ENCODE measurements around the gene SLC33A1. TPM values are rescaled to one million over a fixed set of nuclear protein-coding genes. Genes with fewer than 3 reads are reported as not detected.

SLC33A1 gene
- total and polyA plus RNA-seq, 2 of the 8 experiments (the other 6 are each of a cell fraction or from before 2014, with no cell fraction given) = 15.6 to 24.2 TPM

DNA sequence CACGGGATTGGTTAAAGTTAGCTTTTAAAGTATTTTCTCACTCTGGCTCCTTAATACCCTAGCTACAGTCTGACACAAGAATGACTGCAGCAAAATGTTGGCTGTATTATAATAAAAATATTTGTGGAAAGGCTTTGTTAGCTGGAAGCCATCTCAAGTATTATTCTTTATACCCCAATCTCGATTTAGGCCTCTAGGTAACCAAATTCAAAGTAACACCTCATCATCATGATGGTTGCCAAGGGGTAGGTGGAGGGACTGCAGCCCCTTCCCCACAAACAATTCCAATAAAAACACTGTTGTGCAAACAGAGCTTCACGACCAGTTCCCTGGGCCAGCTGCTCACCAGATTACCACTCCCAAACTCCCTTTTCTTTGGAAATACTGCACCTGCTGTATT lies 15.5 kb upstream of the SLC33A1 start:
- peak overlapping the region; percentile 25 to 61 (median 48); a peak in 6 of 7 replicates for H3K9ac ChIP-seq (replicated peaks in 1 of 4; ENCODE audit: extremely low read depth in 1 of 4, low read depth in 3 of 4, low read length in 3 of 4)
- H2BK5ac ChIP-seq (ENCODE audit: low read depth, low read length) = no peak overlapping the region
- WGBS, 2 experiments (ENCODE audit: extremely low coverage in 1 of 2, insufficient coverage in 1 of 2, insufficient read length in 1 of 2, insufficient replicate concordance in 2 of 2, low coverage in 1 of 2, low lambda C conversion rate in 2 of 2, missing lambda C conversion rate in 1 of 2) = 55% methylated on average over 3 of the region's 3 CpGs; no CpG with 5 or more reads in 1 of the 2 experiments
- peaks cover 6% of the 10 kb centered on the region for H3K23me2 ChIP-seq (ENCODE audit: low read depth, low read length)
- peaks cover 2% of the 10 kb centered on the region; the same call in 1 of the 2 replicates for H3K79me1 ChIP-seq (ENCODE audit: low read depth, low read length)
- H3K4me3 ChIP-seq (ENCODE audit: extremely low read depth in 1 of 4, insufficient read depth in 2 of 4, low read depth in 3 of 4, low read length in 4 of 4) = peak overlapping the region; percentile 34 to 59 (median 48); a peak in 7 of 8 replicates
- H3K79me2 ChIP-seq (ENCODE audit: control insufficient read depth in 1 of 2, insufficient read depth in 2 of 2, low read length in 2 of 2) = peaks cover 13 to 36% of the 10 kb centered on the region in 2 experiments
- H4K20me1 ChIP-seq (replicated peaks in 1 of 2; ENCODE audit: control insufficient read depth in 1 of 2, insufficient read depth in 2 of 2, low read length in 2 of 2) = peaks cover 5 to 6% of the 10 kb centered on the region in 2 experiments
- H3K9me3 ChIP-seq (ENCODE audit: insufficient read depth in 2 of 2, low read depth in 1 of 2, low read length in 1 of 2) = no peaks in the 10 kb centered on the region
- H3K27ac ChIP-seq (ENCODE audit: low read depth, low read length) = peak overlapping the region; percentile 67; the same call in 1 of the 2 replicates
- CTCF ChIA-PET (ENCODE audit: partially characterized antibody) = interaction anchor here (0.7 to 2.5 kb wide), 12 partner anchors 12 to 513 kb away, joined by 3 to 16 read pairs (median 3); partner anchors contain the start of genes C3orf33 and SLC33A1
- peak overlapping the region; percentile 65 to 72 for H3K4me2 ChIP-seq (ENCODE audit: insufficient read depth in 1 of 2, low read depth in 2 of 2, low read length in 2 of 2)
- no peak overlapping the region for H3K4ac ChIP-seq (replicated peaks; ENCODE audit: insufficient read length, low read depth, low read length)
- H3K23ac ChIP-seq (ENCODE audit: insufficient read length) = no peak overlapping the region
- peak overlapping the region; percentile 75; the same call in 1 of the 2 replicates for H3K18ac ChIP-seq (ENCODE audit: extremely low read depth, low read length)
- H3K56ac ChIP-seq (replicated peaks; ENCODE audit: insufficient read length, low read depth, low read length) = no peak overlapping the region
- H4K8ac ChIP-seq (ENCODE audit: extremely low read depth, insufficient read depth, low read length) = peak overlapping the region; percentile 62; the same call in 1 of the 2 replicates
- H4K91ac ChIP-seq (replicated peaks; ENCODE audit: insufficient read length, low read length) = no peak overlapping the region
- no peak overlapping the region for H2BK120ac ChIP-seq (replicated peaks; ENCODE audit: low read depth, low read length)
- H3K14ac ChIP-seq (ENCODE audit: insufficient read length) = no peak overlapping the region
- peak overlapping the region; percentile 63 for H4K5ac ChIP-seq (ENCODE audit: insufficient read length, low read depth, low read length)
- H2AK5ac ChIP-seq (ENCODE audit: low read depth, low read length) = no peak overlapping the region
- no peak overlapping the region for H2BK12ac ChIP-seq (ENCODE audit: low read depth, low read length)
- H2BK15ac ChIP-seq (ENCODE audit: low read length) = no peak overlapping the region
- H2BK20ac ChIP-seq (ENCODE audit: low read length) = no peak overlapping the region
- POLR2A ChIA-PET (ENCODE audit: partially characterized antibody) = interaction anchor here (0.8 to 3.6 kb wide), 7 partner anchors 8 to 63 kb away, joined by 3 to 27 read pairs (median 4); partner anchors contain the start of genes C3orf33 and SLC33A1
- H3K36me3 ChIP-seq (ENCODE audit: control insufficient read depth in 2 of 4, insufficient read depth in 4 of 4, low read length in 3 of 4) = no peaks in the 10 kb centered on the region
- FAIRE-seq = no peak
- peak overlapping the region; percentile 68; the same call in 1 of the 2 replicates for H2AFZ ChIP-seq (ENCODE audit: low read length)
- H3K27me3 ChIP-seq (replicated peaks in 1 of 4; ENCODE audit: control insufficient read depth in 3 of 4, extremely low read depth in 1 of 4, insufficient read depth in 3 of 4, low read length in 3 of 4) = no peaks in the 10 kb centered on the region
- peaks cover 0 to 5% (median 2%) of the 10 kb centered on the region in 4 experiments; a peak in 2 of 7 replicates for H3K4me1 ChIP-seq (replicated peaks in 1 of 4; ENCODE audit: control insufficient read depth in 3 of 4, insufficient read depth in 4 of 4, low read length in 3 of 4)
- DNase-seq (ENCODE audit: low read depth in 1 of 2, low spot score in 2 of 2) = no peak
- TF ChIP-seq, protein P1, sequence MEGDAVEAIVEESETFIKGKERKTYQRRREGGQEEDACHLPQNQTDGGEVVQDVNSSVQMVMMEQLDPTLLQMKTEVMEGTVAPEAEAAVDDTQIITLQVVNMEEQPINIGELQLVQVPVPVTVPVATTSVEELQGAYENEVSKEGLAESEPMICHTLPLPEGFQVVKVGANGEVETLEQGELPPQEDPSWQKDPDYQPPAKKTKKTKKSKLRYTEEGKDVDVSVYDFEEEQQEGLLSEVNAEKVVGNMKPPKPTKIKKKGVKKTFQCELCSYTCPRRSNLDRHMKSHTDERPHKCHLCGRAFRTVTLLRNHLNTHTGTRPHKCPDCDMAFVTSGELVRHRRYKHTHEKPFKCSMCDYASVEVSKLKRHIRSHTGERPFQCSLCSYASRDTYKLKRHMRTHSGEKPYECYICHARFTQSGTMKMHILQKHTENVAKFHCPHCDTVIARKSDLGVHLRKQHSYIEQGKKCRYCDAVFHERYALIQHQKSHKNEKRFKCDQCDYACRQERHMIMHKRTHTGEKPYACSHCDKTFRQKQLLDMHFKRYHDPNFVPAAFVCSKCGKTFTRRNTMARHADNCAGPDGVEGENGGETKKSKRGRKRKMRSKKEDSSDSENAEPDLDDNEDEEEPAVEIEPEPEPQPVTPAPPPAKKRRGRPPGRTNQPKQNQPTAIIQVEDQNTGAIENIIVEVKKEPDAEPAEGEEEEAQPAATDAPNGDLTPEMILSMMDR (IDR thresholded peaks at IDR 0.05; ENCODE audit: control extremely low read depth in 1 of 3, insufficient read depth in 1 of 3, low read depth in 1 of 3, low read length in 3 of 3) = no peak
- no peak for TF ChIP-seq SP1 (IDR thresholded peaks at IDR 0.05; ENCODE audit: low read depth, low read length)
- TF ChIP-seq SIN3A (conservative IDR thresholded peaks at IDR 0.05 in 1 of 2, IDR thresholded peaks at IDR 0.05 in 1 of 2; ENCODE audit: low read depth in 1 of 2, low read length in 2 of 2) = no peak
- no peak for TF ChIP-seq CEBPB (IDR thresholded peaks at IDR 0.05; ENCODE audit: low read depth, low read length)
- no peak for TF ChIP-seq TAF7 (optimal IDR thresholded peaks at IDR 0.05; ENCODE audit: borderline replicate concordance, low read depth, low read length)
- no peak for TF ChIP-seq RNF2 (IDR thresholded peaks at IDR 0.05; ENCODE audit: borderline replicate concordance, low read depth, low read length, missing control alignments, poor library complexity, severe bottlenecking)
- no peak for TF ChIP-seq KDM5A (IDR thresholded peaks at IDR 0.05; ENCODE audit: low read length)
- no peak for TF ChIP-seq TBP (IDR thresholded peaks at IDR 0.05; ENCODE audit: low read depth, low read length)
- no peak for TF ChIP-seq YY1 (IDR thresholded peaks at IDR 0.05; ENCODE audit: low read depth, low read length)
- TF ChIP-seq RBBP5 (IDR thresholded peaks at IDR 0.05; ENCODE audit: borderline replicate concordance, low read depth, low read length) = no peak
